ENCODE data around the gene LACTBL1.
"Not testable (repeated sequence)": the region's sequence is repeated elsewhere in the genome, so short reads cannot be mapped to it uniquely, and the experiment has no call there.

The LACTBL1 gene

GRCh38 chr1:22972760-22973159 lies at the start of gene LACTBL1:
LACTBL1 (minus strand) TSS chr1:22972866; CDS start chr1:22972316, 550 bp downstream.
- no peak for DNase-seq (ENCODE audit: low read depth in 3 of 3)

- DNase-seq (ENCODE audit: low read depth in 3 of 3): no peak
These were observed 49.2 kb upstream of the LACTBL1 start for GRCh38 chr1:23021834-23022233.

- DNase-seq (ENCODE audit: low read depth in 3 of 3): no peak
These were observed 48.2 kb upstream of the LACTBL1 start for GRCh38 chr1:23020706-23021405.

GRCh38 chr1:23019863-23020625 lies 47.4 kb upstream of the LACTBL1 start:
- peak in 1 of 3 donors; percentile 16 for DNase-seq (ENCODE audit: low read depth in 3 of 3)

- peak; percentile 89 to 95 (median 91) for DNase-seq (ENCODE audit: low read depth in 3 of 3)
These were observed 46.6 kb upstream of the LACTBL1 start, which contains the start of gene KDM1A for GRCh38 chr1:23019094-23019862. KDM1A (plus strand) TSS chr1:23019468; CDS start chr1:23019597, 129 bp downstream.

GRCh38 chr1:23018661-23019093 lies 46.0 kb upstream of the LACTBL1 start:
- no peak for DNase-seq (ENCODE audit: low read depth in 3 of 3)

GRCh38 chr1:23013657-23014056 lies 41.0 kb upstream of the LACTBL1 start:
- DNase-seq (ENCODE audit: low read depth in 3 of 3): no peak

- DNase-seq (ENCODE audit: low read depth in 3 of 3): not testable (repeated sequence)
These were observed 37.4 kb upstream of the LACTBL1 start for GRCh38 chr1:23010025-23010424.

GRCh38 chr1:23008901-23009300 lies 36.2 kb upstream of the LACTBL1 start:
- DNase-seq (ENCODE audit: low read depth in 3 of 3): no peak

- no peak for DNase-seq (ENCODE audit: low read depth in 3 of 3)
These were observed 34.4 kb upstream of the LACTBL1 start for GRCh38 chr1:23007106-23007505.

GRCh38 chr1:23004769-23005168 lies 32.1 kb upstream of the LACTBL1 start:
- not testable (repeated sequence) for DNase-seq (ENCODE audit: low read depth in 3 of 3)

GRCh38 chr1:23004112-23004511 lies 31.4 kb upstream of the LACTBL1 start:
- no peak for DNase-seq (ENCODE audit: low read depth in 3 of 3)

- not testable (repeated sequence) for DNase-seq (ENCODE audit: low read depth in 3 of 3)
These were observed 29.6 kb upstream of the LACTBL1 start for GRCh38 chr1:23002218-23002617.

- not testable (repeated sequence) for DNase-seq (ENCODE audit: low read depth in 3 of 3)
These were observed 27.5 kb upstream of the LACTBL1 start for GRCh38 chr1:23000133-23000532.

GRCh38 chr1:22997528-22997927 lies 24.9 kb upstream of the LACTBL1 start:
- DNase-seq (ENCODE audit: low read depth in 3 of 3): not testable (repeated sequence)

GRCh38 chr1:22995774-22996173 lies 23.1 kb upstream of the LACTBL1 start:
- DNase-seq (ENCODE audit: low read depth in 3 of 3): no peak

GRCh38 chr1:22993220-22993795 lies 20.6 kb upstream of the LACTBL1 start:
- not testable (repeated sequence) for DNase-seq (ENCODE audit: low read depth in 3 of 3)

GRCh38 chr1:22992384-22992783 lies 19.7 kb upstream of the LACTBL1 start:
- not testable (repeated sequence) for DNase-seq (ENCODE audit: low read depth in 3 of 3)

GRCh38 chr1:22983944-22984343 lies 11.3 kb upstream of the LACTBL1 start:
- no peak for DNase-seq (ENCODE audit: low read depth in 3 of 3)

GRCh38 chr1:22980471-22980790 lies 7.8 kb upstream of the LACTBL1 start:
- DNase-seq (ENCODE audit: low read depth in 3 of 3): not testable (repeated sequence)

GRCh38 chr1:22978299-22978698 lies 5.6 kb upstream of the LACTBL1 start:
- no peak for DNase-seq (ENCODE audit: low read depth in 3 of 3)

Measured in stimulated activated CD4-positive, alpha-beta T cell treated with anti-CD3 and anti-CD28 coated beads, TNF-alpha, amount 100 ng/mL, for 48 hours (primary cell).